Measurements from ENCODE around the gene DERL2. TPM values are rescaled to one million over a fixed set of nuclear protein-coding genes. Genes with fewer than 3 reads are reported as not detected.

The DERL2 gene
- total RNA-seq, 1 donor from 2014 or later, result 79.4 TPM

- Mint-ChIP-seq H3K27ac (no peak overlapping the region), H3K36me3 (no peaks in the 10 kb centered on the region), H3K9me3 (peaks cover 5% of the 10 kb centered on the region), H3K4me1 (ENCODE audit: unreplicated experiment) (no peaks in the 10 kb centered on the region), H3K4me3 (no peak overlapping the region), H3K27me3 (peaks cover 24% of the 10 kb centered on the region)
- no peak for TF ChIP-seq CTCF (conservative IDR thresholded peaks at IDR 0.05)
- DNase-seq (ENCODE audit: extremely low spot score, unreplicated experiment), result no peak
Measured at GRCh38 chr17:5516060-5516792, 30.2 kb upstream of the DERL2 start.

GRCh38 chr17:5514976-5515375 is 29.0 kb upstream of the DERL2 start:
- Mint-ChIP-seq H3K4me3 (no peak overlapping the region), H3K36me3 (no peaks in the 10 kb centered on the region), H3K27ac (no peak overlapping the region), H3K9me3 (peaks cover 5% of the 10 kb centered on the region), H3K27me3 (peaks cover 24% of the 10 kb centered on the region), H3K4me1 (ENCODE audit: unreplicated experiment) (no peaks in the 10 kb centered on the region)
- no peak for TF ChIP-seq CTCF (conservative IDR thresholded peaks at IDR 0.05)
- DNase-seq (ENCODE audit: extremely low spot score, unreplicated experiment), result no peak

- Mint-ChIP-seq H3K4me1 (ENCODE audit: unreplicated experiment) (no peaks in the 10 kb centered on the region), H3K9me3 (peaks cover 5% of the 10 kb centered on the region), H3K27me3 (peaks cover 24% of the 10 kb centered on the region), H3K27ac (no peak overlapping the region), H3K36me3 (no peaks in the 10 kb centered on the region), H3K4me3 (no peak overlapping the region)
- TF ChIP-seq CTCF (conservative IDR thresholded peaks at IDR 0.05), result no peak
- no peak for DNase-seq (ENCODE audit: extremely low spot score, unreplicated experiment)
Measured at GRCh38 chr17:5513628-5514027, 27.6 kb upstream of the DERL2 start.

- H3K36me3 Mint-ChIP-seq, result no peaks in the 10 kb centered on the region
- DNase-seq (ENCODE audit: extremely low spot score, unreplicated experiment), result no peak
Measured at GRCh38 chr17:5511401-5512225, 25.6 kb upstream of the DERL2 start.

DNA sequence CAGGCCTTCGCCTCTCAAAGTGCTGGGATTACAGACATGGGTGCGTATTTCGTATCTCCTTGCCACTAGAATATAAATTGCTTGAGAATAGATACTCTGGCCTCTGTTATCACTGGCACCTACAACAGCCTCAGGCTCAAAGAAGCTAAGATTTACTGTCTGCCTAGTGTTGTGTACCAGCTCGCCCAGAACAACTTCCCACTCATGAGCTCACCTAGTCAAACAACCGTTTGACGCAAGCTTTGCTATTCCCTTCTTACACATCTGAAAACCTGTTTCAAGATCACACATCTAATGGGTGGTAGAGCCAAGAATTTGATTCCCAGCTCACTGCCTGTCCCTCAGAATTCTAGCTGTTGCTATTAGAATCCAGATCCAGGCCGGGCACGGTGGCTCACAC is 24.8 kb upstream of the DERL2 start:
- DNase-seq (ENCODE audit: extremely low spot score, unreplicated experiment), result no peak
- no peak overlapping the region for H3K4me3 Mint-ChIP-seq
- no peak overlapping the region for H3K27ac Mint-ChIP-seq
- peaks cover 10% of the 10 kb centered on the region for H3K27me3 Mint-ChIP-seq
- no peak for TF ChIP-seq CTCF (conservative IDR thresholded peaks at IDR 0.05)
- no peaks in the 10 kb centered on the region for H3K9me3 Mint-ChIP-seq
- H3K36me3 Mint-ChIP-seq, result no peaks in the 10 kb centered on the region
- H3K4me1 Mint-ChIP-seq (ENCODE audit: unreplicated experiment), result no peaks in the 10 kb centered on the region

More at GRCh38 chr17:5511401-5512225, 25.6 kb upstream of the DERL2 start:
- H3K27me3 Mint-ChIP-seq, result peaks cover 17% of the 10 kb centered on the region
- H3K27ac Mint-ChIP-seq, result no peak overlapping the region
- no peak overlapping the region for H3K4me3 Mint-ChIP-seq
- H3K4me1 Mint-ChIP-seq (ENCODE audit: unreplicated experiment), result no peaks in the 10 kb centered on the region
- no peak for TF ChIP-seq CTCF (conservative IDR thresholded peaks at IDR 0.05)
- peaks cover 5% of the 10 kb centered on the region for H3K9me3 Mint-ChIP-seq

Data from type B pancreatic cell (in vitro differentiated cells).